Naive thymus-derived CD8-positive, alpha-beta T cell (primary cell): ENCODE measurements around the gene EIF4A2. TPM values are rescaled to one million over a fixed set of nuclear protein-coding genes. Genes with fewer than 3 reads are reported as not detected.
"Not testable (repeated sequence)": the region's sequence is repeated elsewhere in the genome, so short reads cannot be mapped to it uniquely, and the experiment has no call there.

ENCODE experiments used
- ATAC-seq, 2 donors: fragments of 150-1000 bp; cut with Tn5 transposase in 1 of 2; sonication (Bioruptor Pico), chemical (Tn5 transposase) in 1 of 2; 1 replicate in 1 of 2; 2 replicates in 1 of 2; pipeline ENCODE4 v1.10.0; 2021; ENCODE audit warnings: mild to moderate bottlenecking in 2 of 2, moderate library complexity in 2 of 2
- POLR2A ChIA-PET: fragments of 350-600 bp; sonication (Branson Sonifier 250); formaldehyde crosslinking; loops from one replicate; lab custom pipeline; 2021; ENCODE audit warnings: antibody characterized with exemption; lab: Charles Lee
- DNase-seq, 10 donors: peaks; one replicate each; pipeline versions ENCODE4 v3.0.0 to v3.0.0-alpha.2; 2020 to 2022
- H3K27ac Mint-ChIP-seq, 10 donors: one replicate each; pipeline ENCODE4 v1.8.0; 2020 to 2022; ENCODE audit warnings: mild to moderate bottlenecking in 10 of 10, mixed read lengths in 10 of 10, moderate library complexity in 4 of 10, inconsistent platforms in 1 of 10
- H3K27me3 Mint-ChIP-seq, 5 donors: one replicate each; pipeline ENCODE4 v1.8.0; 2021 to 2022; ENCODE audit warnings: mixed read lengths in 5 of 5
- H3K36me3 Mint-ChIP-seq, 3 donors: one replicate each; pipeline ENCODE4 v1.8.0; 2020 to 2022; ENCODE audit warnings: mixed read lengths in 3 of 3, mild to moderate bottlenecking in 2 of 3, inconsistent platforms in 1 of 3
- H3K4me1 Mint-ChIP-seq, 4 donors: one replicate each; pipeline ENCODE4 v1.8.0; 2021 to 2022; ENCODE audit warnings: mixed read lengths in 4 of 4
- H3K4me3 Mint-ChIP-seq, 10 donors: one replicate each; pipeline ENCODE4 v1.8.0; 2020 to 2022; ENCODE audit warnings: mild to moderate bottlenecking in 10 of 10, mixed read lengths in 10 of 10, moderate library complexity in 6 of 10, inconsistent platforms in 1 of 10
- H3K9me3 Mint-ChIP-seq, 9 donors: one replicate each; pipeline ENCODE4 v1.8.0; 2020 to 2022; ENCODE audit warnings: mixed read lengths in 9 of 9, mild to moderate bottlenecking in 3 of 9, inconsistent platforms in 1 of 9, moderate library complexity in 1 of 9
- polyA plus RNA-seq, 3 donors: library from polyadenylated mRNA; unstranded; fragments of 300-500 nt; fragmentation: Illumina TruSeq; gene quantifications; one replicate each; pipeline ENCODE4 v1.2.3, GENCODE V29; 2021
- total RNA-seq, 8 experiments: library from RNA in 2 of 8; stranded (reverse) in 2 of 8; gene quantifications; one replicate each; pipeline ENCODE4 v1.2.3 and lab custom pipeline; 2021 to 2026

Gene EIF4A2
- total and polyA plus RNA-seq, 5 experiments from 2014 or later: 221 to 687 (median 293) TPM

- Mint-ChIP-seq H3K27ac (peak within 1 kb of the TSS; percentile 93 to 99 (median 96)), H3K9me3 (no peaks in the 10 kb centered on the region), H3K36me3 (peaks cover 0 to 17% (median 0%) of the 10 kb centered on the region in 3 donors), H3K4me3 (peak within 1 kb of the TSS; percentile 84 to 97 (median 96)), H3K27me3 (no peaks in the 10 kb centered on the region), H3K4me1 (peaks cover 4 to 31% (median 21%) of the 10 kb centered on the region in 4 donors)
- ATAC-seq (peak; percentile 86 to 87), DNase-seq (peak; percentile 68 to 90 (median 80))
- POLR2A ChIA-PET: interaction anchor here (0.6 to 8.2 kb wide), 9 partner anchors 8 to 869 kb away, joined by 3 to 97 read pairs (median 4); partner anchors contain the start of genes EIF4A2 and RPL39L
These were observed 23.0 kb downstream of the EIF4A2 start, which contains the start of gene RFC4 for GRCh38 chr3:186806089-186807055. TSS of gene RFC4 (minus strand) at chr3:186806482. CDS start at chr3:186804713, 1,769 bp downstream.

- POLR2A ChIA-PET: interaction anchor here (0.6 to 8.2 kb wide), 4 partner anchors 24 to 870 kb away, joined by 3 to 97 read pairs (median 9); partner anchors contain the start of gene EIF4A2
- peak overlapping the region; percentile 84 to 97 (median 96) for H3K4me3 Mint-ChIP-seq
- H3K27ac Mint-ChIP-seq: peak overlapping the region; percentile 93 to 99 (median 96)
- H3K36me3 Mint-ChIP-seq: peaks cover 0 to 16% (median 0%) of the 10 kb centered on the region in 3 donors
- DNase-seq (no peak), ATAC-seq (peak in 1 of 2 donors; percentile 39)
- H3K9me3 Mint-ChIP-seq: no peaks in the 10 kb centered on the region
- H3K4me1 Mint-ChIP-seq: peaks cover 4 to 31% (median 21%) of the 10 kb centered on the region in 4 donors
- no peaks in the 10 kb centered on the region for H3K27me3 Mint-ChIP-seq
These were observed 23.9 kb downstream of the EIF4A2 start for GRCh38 chr3:186807231-186807630.

DNA sequence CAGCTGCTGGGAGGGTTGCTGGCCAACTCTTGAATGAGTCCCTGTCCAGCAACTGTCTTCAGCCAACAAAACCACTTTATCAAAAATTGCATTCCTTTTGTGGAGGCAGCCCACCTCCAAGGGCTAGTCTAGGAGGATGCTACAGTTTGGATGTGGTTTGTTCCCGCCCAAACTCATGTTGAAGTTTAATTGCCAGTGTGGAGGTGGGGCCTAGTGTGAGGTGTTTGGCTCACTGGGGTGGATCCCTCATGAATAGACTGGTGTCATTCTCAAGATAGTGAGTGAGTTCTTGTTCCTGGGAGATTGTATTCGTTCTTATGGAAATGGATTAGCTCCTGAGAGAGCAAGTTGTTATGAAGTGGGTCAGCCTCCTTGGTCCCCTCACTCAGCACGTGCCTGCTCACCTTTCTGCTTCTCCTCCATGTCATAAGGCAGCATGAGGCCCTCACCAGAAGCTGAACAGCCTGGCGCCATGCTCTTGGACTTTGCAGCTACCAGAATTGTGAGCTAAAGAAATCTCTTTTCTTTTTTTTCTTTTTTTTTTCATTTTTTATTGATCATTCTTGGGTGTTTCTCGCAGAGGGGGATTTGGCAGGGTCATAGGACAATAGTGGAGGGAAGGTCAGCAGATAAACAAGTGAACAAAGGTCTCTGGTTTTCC is 27.1 kb downstream of the EIF4A2 start:
- Mint-ChIP-seq H3K27me3 (peaks cover 0 to 5% (median 2%) of the 10 kb centered on the region in 5 donors), H3K4me1 (peaks cover 4 to 19% (median 14%) of the 10 kb centered on the region in 4 donors), H3K4me3 (no peak overlapping the region), H3K27ac (no peak overlapping the region), H3K36me3 (no peaks in the 10 kb centered on the region), H3K9me3 (no peaks in the 10 kb centered on the region)
- POLR2A ChIA-PET: no interaction called here
- no peak for DNase-seq
- no peak for ATAC-seq

- H3K27me3 Mint-ChIP-seq, H3K4me3 Mint-ChIP-seq, DNase-seq, H3K27ac Mint-ChIP-seq, H3K36me3 Mint-ChIP-seq, POLR2A ChIA-PET, ATAC-seq, H3K9me3 Mint-ChIP-seq: not testable (repeated sequence)
- peaks cover 4 to 11% (median 11%) of the 10 kb centered on the region in 4 donors for H3K4me1 Mint-ChIP-seq
These were observed 27.9 kb downstream of the EIF4A2 start for GRCh38 chr3:186811313-186811712.

- Mint-ChIP-seq H3K4me3 (no peak overlapping the region), H3K27me3 (peaks cover 0 to 5% (median 2%) of the 10 kb centered on the region in 5 donors), H3K27ac (no peak overlapping the region), H3K36me3 (no peaks in the 10 kb centered on the region), H3K9me3 (no peaks in the 10 kb centered on the region), H3K4me1 (no peaks in the 10 kb centered on the region)
- POLR2A ChIA-PET: no interaction called here
- DNase-seq: no peak
- no peak for ATAC-seq
These were observed 30.7 kb downstream of the EIF4A2 start for GRCh38 chr3:186814100-186814499.

- peaks cover 0 to 5% (median 2%) of the 10 kb centered on the region in 5 donors for H3K27me3 Mint-ChIP-seq
- no peak overlapping the region for H3K4me3 Mint-ChIP-seq
- no peak for DNase-seq
- H3K4me1 Mint-ChIP-seq: no peaks in the 10 kb centered on the region
- H3K36me3 Mint-ChIP-seq: no peaks in the 10 kb centered on the region
- no peak for ATAC-seq
- H3K9me3 Mint-ChIP-seq: no peaks in the 10 kb centered on the region
- H3K27ac Mint-ChIP-seq: no peak overlapping the region
- POLR2A ChIA-PET: no interaction called here
These were observed 32.1 kb downstream of the EIF4A2 start for GRCh38 chr3:186815435-186815834.

DNA sequence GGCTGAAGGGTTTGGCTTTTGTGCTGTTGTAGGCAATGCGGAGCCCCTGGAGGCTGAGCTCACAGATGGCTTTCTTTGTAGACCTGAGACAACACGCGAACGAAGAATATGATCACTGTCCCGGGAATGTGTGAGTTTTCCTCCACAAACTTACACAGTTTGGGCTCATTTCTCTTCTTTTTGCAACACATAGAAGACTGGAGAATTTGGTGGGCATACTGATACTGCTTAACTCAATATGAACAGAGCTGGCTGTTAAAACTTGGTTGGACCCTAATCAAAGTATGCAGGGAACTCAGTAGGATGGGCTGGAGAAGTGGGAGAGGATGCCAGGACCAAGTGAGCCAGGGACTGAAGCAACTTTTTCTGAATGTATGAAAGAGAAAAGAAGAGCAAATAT is 35.1 kb downstream of the EIF4A2 start:
- H3K4me1 Mint-ChIP-seq: no peaks in the 10 kb centered on the region
- H3K36me3 Mint-ChIP-seq: no peaks in the 10 kb centered on the region
- H3K4me3 Mint-ChIP-seq: no peak overlapping the region
- ATAC-seq: no peak
- peaks cover 0 to 5% (median 1%) of the 10 kb centered on the region in 5 donors for H3K27me3 Mint-ChIP-seq
- H3K9me3 Mint-ChIP-seq: no peaks in the 10 kb centered on the region
- DNase-seq: no peak
- H3K27ac Mint-ChIP-seq: no peak overlapping the region
- POLR2A ChIA-PET: interaction anchor here (0.5 kb wide), 1 partner anchor 152 kb away, joined by 3 read pairs; no protein-coding TSS in a partner anchor

GRCh38 chr3:186818956-186819355 is 35.6 kb downstream of the EIF4A2 start:
- no peak for DNase-seq
- H3K4me3 Mint-ChIP-seq: no peak overlapping the region
- ATAC-seq: no peak
- no peaks in the 10 kb centered on the region for H3K4me1 Mint-ChIP-seq
- no peaks in the 10 kb centered on the region for H3K9me3 Mint-ChIP-seq
- POLR2A ChIA-PET: interaction anchor here (1.4 kb wide), 1 partner anchor 36 kb away, joined by 4 read pairs; the partner anchor contains the start of gene EIF4A2
- no peaks in the 10 kb centered on the region for H3K36me3 Mint-ChIP-seq
- H3K27me3 Mint-ChIP-seq: peaks cover 0 to 2% (median 1%) of the 10 kb centered on the region in 5 donors
- H3K27ac Mint-ChIP-seq: no peak overlapping the region

DNA sequence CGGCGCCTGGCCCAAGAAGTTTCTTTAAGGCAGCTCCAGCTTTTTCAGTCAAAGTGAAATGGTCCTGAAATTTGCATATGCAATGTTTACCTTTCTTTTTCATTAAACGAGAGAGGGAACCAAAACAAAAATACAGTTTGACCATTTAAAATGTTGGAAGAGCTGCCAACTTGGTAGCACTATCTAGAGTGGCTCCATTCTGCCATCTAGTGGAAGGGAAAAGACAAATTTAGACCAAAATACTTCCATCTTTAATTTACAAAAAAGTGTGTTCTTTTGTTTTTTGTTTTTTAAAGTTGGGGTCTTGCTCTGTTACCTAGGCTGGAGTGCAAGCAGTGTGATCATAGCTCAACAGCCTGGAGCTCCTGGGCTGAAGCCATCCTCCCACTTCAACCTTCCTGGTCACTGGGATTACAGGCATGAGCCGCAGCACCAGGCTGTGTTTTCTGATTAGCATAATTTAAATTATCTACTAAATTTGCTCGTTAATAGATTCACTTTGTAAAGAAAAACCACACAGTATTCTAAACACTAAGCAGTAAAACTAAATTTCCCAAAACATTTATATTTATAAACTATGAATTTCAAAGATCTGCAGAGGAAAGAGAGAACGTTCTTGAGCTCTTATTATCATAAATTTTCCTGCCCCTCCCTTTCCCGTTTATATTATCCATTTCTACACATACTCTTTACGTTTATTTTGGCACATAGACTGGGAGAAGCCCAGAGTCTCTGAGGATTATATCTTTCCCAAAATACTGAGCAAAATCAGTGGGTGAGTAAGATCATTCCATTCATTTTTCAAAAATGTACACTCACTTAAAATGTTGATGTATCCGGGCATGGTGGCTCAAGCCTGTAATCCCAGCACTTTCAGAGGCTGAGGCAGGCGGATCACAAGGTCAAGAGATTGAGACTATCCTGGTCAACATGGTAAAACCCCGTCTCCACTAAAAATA is 38.3 kb downstream of the EIF4A2 start:
- ATAC-seq (peak in 1 of 2 donors; percentile 34), DNase-seq (peak in 4 of 10 donors; percentile 23 to 55 (median 54))
- H3K4me3 Mint-ChIP-seq: no peak overlapping the region
- H3K9me3 Mint-ChIP-seq: no peaks in the 10 kb centered on the region
- POLR2A ChIA-PET: interaction anchor here (1.0 to 1.9 kb wide), 4 partner anchors 38 to 246 kb away, joined by 3 to 14 read pairs (median 6); partner anchors contain the start of gene EIF4A2
- no peaks in the 10 kb centered on the region for H3K36me3 Mint-ChIP-seq
- H3K27ac Mint-ChIP-seq: no peak overlapping the region
- H3K4me1 Mint-ChIP-seq: peaks cover 5 to 17% (median 14%) of the 10 kb centered on the region in 4 donors
- peaks cover 14 to 25% (median 23%) of the 10 kb centered on the region in 5 donors for H3K27me3 Mint-ChIP-seq

GRCh38 chr3:186822388-186822759 is 39.0 kb downstream of the EIF4A2 start:
- POLR2A ChIA-PET: interaction anchor here (1.6 to 1.9 kb wide), 3 partner anchors 38 to 206 kb away, joined by 4 to 14 read pairs (median 9); partner anchors contain the start of gene EIF4A2
- H3K36me3 Mint-ChIP-seq, DNase-seq, H3K9me3 Mint-ChIP-seq, H3K4me3 Mint-ChIP-seq, ATAC-seq, H3K27ac Mint-ChIP-seq: not testable (repeated sequence)
- peaks cover 5 to 19% (median 14%) of the 10 kb centered on the region in 4 donors for H3K4me1 Mint-ChIP-seq
- peaks cover 14 to 28% (median 23%) of the 10 kb centered on the region in 5 donors for H3K27me3 Mint-ChIP-seq

GRCh38 chr3:186823386-186823785 is 40.0 kb downstream of the EIF4A2 start:
- no peak overlapping the region for H3K4me3 Mint-ChIP-seq
- H3K36me3 Mint-ChIP-seq: no peaks in the 10 kb centered on the region
- H3K9me3 Mint-ChIP-seq: no peaks in the 10 kb centered on the region
- ATAC-seq: no peak
- DNase-seq: no peak
- H3K27me3 Mint-ChIP-seq: peaks cover 17 to 35% (median 26%) of the 10 kb centered on the region in 5 donors
- H3K27ac Mint-ChIP-seq: no peak overlapping the region
- H3K4me1 Mint-ChIP-seq: peaks cover 8 to 24% (median 19%) of the 10 kb centered on the region in 4 donors
- POLR2A ChIA-PET: interaction anchor here (0.7 to 3.1 kb wide), 3 partner anchors 39 to 261 kb away, joined by 3 to 14 read pairs (median 3); partner anchors contain the start of gene EIF4A2
